Stimulated activated naive CD8-positive, alpha-beta T cell treated with anti-CD3 and anti-CD28 coated beads, Interleukin-15, Interleukin-2, amounts not matched to agents 100 U/mL and 50 U/mL, for 24 hours (primary cell): ENCODE results near the gene TSSK2.
"Not testable (repeated sequence)": the region's sequence is repeated elsewhere in the genome, so short reads cannot be mapped to it uniquely, and the experiment has no call there.

Source experiments
- ATAC-seq: fragments of 150-1000 bp; cut with Tn5 transposase; one replicate; pipeline ENCODE4 v1.10.0; 2021
- DNase-seq: peaks from one replicate; pipeline ENCODE4 v3.0.0; 2021

TSSK2 gene

DNA sequence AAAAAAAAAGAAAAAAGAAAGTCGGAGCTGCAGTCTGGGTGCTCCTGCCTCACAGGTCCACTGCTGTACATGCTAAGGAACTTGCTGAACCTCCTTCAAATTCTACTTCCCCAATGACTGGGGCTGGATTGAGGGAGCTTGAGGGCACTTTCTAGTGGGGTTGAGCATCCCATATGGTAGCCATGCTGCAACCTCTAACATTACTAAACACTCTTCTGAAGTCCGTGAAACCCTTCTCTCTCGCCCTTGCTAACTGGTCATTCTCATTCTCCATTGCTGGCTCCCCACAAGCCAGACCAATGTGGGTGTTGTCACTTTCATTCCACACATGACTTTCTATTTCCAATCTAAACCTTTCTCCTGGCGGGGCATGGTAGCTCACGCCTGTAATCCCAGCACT, 12.1 kb downstream of the TSSK2 start:
- no peak for ATAC-seq
- no peak for DNase-seq

GRCh38 chr22:19143967-19144400, 12.9 kb downstream of the TSSK2 start:
- peak; percentile 14 for ATAC-seq
- peak; percentile 44 for DNase-seq

GRCh38 chr22:19146215-19146968, 15.3 kb downstream of the TSSK2 start:
- no peak for DNase-seq
- ATAC-seq: no peak

DNA sequence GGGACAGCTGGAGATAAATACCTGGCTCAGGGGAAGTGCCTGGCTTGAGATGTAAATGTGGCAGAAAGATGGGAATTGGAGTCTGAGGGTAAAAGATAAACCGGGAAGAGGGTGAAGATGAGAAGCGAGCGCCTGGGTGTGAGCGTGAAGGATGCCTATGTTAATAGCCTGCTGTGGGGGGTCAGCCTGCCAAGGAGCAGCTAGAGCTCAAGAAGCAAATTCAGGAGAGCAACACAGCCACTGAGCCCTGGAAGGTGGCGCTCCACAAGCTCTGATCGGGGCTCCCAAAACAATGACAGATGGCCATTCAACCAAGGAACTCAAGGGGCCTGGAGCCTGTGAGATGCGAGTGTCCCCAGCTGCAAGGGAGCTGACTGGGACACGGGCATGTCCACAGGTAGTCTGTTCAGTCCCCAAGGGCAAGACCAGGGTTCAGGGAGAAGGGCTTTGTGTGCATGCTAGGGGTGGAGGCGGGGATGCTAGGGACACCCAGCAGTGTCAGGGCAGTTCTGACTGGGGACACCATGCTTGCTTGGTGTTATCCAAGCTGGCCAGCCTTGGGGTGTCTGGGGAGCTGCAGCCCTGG, 16.2 kb downstream of the TSSK2 start:
- DNase-seq (no peak), ATAC-seq (no peak)

GRCh38 chr22:19148417-19149046, 17.4 kb downstream of the TSSK2 start:
- DNase-seq (no peak), ATAC-seq (no peak)

DNA sequence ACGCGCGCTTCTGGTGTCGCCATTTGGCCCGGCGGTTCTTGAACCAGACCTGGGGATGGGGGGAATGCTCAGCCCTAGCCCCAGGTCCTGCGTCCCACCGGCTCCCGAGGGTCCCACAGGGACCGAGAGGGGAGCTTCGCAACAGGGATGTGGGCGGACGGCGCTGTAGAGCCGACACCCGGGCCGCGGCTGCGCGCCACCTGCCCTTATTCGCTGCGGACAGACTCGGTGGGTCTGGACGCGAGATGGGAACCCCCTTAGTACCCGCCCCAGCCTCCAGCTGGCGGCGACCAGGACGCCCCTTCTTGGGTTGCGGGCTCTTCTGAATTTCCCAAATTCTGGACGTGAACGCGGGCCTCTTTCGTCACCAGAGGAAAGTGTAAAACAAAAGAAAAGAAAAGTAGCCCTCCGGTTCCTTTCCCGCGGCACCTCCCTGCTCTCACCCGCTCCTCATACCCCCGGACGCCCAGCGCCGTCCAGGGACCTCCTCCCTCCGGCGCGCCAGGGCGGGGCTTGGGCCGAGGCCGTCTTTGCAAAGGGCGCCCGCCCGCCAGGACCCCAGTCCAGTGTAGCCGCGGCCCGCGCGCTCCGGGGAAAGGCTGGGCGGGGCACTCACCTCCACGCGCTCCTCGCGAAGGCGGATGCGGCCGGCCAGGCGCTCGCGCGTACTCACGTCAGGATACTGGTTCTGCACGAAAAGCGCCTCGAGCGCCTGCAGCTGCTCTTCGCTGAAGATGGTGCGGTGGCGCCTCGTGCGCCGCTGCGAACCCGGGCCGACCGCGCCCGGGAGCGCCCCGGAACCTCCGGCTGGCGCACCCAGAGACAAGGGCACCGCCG, 18.2 kb downstream of the TSSK2 start:
- ATAC-seq (no peak), DNase-seq (peak; percentile 37)

DNA sequence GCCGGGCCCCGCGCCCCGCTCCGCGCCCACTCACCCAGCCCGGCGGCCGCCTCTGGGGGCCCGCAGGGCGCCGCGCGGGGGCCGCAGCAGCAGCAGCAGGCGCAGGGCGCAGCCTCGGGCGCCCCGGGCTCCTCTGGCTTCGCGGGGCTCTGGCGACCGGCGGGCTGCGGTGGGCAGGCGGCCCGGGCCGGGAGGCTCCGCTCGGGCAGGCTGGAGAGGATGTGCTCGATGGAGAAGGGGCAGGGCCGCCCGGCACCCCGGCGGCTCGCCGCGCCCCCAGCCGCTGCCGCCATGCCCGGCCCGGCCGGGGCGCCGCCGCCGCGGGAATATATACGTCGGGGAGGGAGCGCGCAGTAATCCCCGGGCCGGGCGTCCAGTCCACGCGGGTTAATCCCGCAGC, 18.9 kb downstream of the TSSK2 start, which contains the start of gene GSC2:
GSC2 (minus strand) TSS at position 302 of the 400 bp plus-strand sequence; CDS start at position 293, 9 bp downstream.
- ATAC-seq (no peak), DNase-seq (no peak)

GRCh38 chr22:19150482-19151328, 19.6 kb downstream of the TSSK2 start:
- ATAC-seq: no peak
- no peak for DNase-seq

GRCh38 chr22:19151329-19152191, 20.5 kb downstream of the TSSK2 start:
- no peak for DNase-seq

GRCh38 chr22:19152942-19153883, 22.1 kb downstream of the TSSK2 start:
- ATAC-seq: no peak
- no peak for DNase-seq

More at GRCh38 chr22:19151329-19152191, 20.5 kb downstream of the TSSK2 start:
- no peak for ATAC-seq

- not testable (repeated sequence) for DNase-seq, ATAC-seq
These were observed 25.0 kb downstream of the TSSK2 start for GRCh38 chr22:19156109-19156508.

DNA sequence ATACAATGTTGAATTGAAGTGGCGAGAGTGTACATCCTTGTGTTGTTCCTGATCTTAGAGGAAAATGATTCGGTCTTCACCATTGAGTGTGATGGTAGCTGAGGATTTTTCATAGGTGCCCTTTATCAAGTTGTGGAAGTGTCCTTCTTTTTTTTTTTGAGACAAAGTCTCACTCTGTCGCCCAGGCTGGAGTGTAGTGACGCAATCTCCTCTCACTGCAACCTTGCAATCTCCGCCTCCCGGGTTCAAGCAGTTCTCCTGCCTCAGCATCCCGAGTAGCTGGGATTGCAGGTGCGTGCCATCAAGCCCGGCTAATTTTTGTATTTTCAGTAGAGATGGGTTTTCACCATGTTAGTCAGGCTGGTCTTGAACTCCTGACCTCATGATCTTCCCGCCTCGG, 27.5 kb downstream of the TSSK2 start:
- not testable (repeated sequence) for DNase-seq, ATAC-seq

GRCh38 chr22:19164425-19164824, 33.3 kb downstream of the TSSK2 start:
- no peak for ATAC-seq

GRCh38 chr22:19166421-19166820, 35.3 kb downstream of the TSSK2 start:
- no peak for ATAC-seq
- DNase-seq: no peak

More at GRCh38 chr22:19164425-19164824, 33.3 kb downstream of the TSSK2 start:
- no peak for DNase-seq

GRCh38 chr22:19167106-19167869, 36.2 kb downstream of the TSSK2 start:
- ATAC-seq (no peak), DNase-seq (no peak)

GRCh38 chr22:19168088-19168890, 37.2 kb downstream of the TSSK2 start:
- DNase-seq (no peak), ATAC-seq (no peak)
